Hepatocyte (in vitro differentiated cells): ENCODE measurements around the gene HPSE2. TPM values are rescaled to one million over a fixed set of nuclear protein-coding genes. Genes with fewer than 3 reads are reported as not detected.

Experiments used
- DNase-seq: peaks from one replicate; pipeline ENCODE4 v3.0.0-alpha.2; 2016; ENCODE audit warnings: low spot score
- H2AFZ ChIP-seq: fragments of 200-600 bp; sonication (generic); 2 replicates; pipeline ENCODE4 v1.6.0; 2016; ENCODE audit warnings: antibody characterized with exemption, mild to moderate bottlenecking
- H3K27ac ChIP-seq: fragments of 200-600 bp; sonication (generic); 2 replicates; pipeline ENCODE4 v1.5.1; 2016; ENCODE audit warnings: mild to moderate bottlenecking
- H3K27me3 ChIP-seq: fragments of 200-600 bp; sonication (generic); 2 replicates; pipeline ENCODE4 v1.6.1; 2016
- H3K36me3 ChIP-seq: fragments of 200-600 bp; sonication (generic); replicated peaks from 2 replicates; pipeline ENCODE4 v1.5.1; 2016; ENCODE audit warnings: low read depth; ENCODE audit not compliant: insufficient read depth
- H3K4me1 ChIP-seq: fragments of 200-600 bp; sonication (generic); 2 replicates; pipeline ENCODE4 v1.5.1; 2016; ENCODE audit warnings: mild to moderate bottlenecking, moderate library complexity; ENCODE audit not compliant: insufficient read depth
- H3K4me2 ChIP-seq: fragments of 200-600 bp; sonication (generic); 2 replicates; pipeline ENCODE4 v1.6.0; 2016
- H3K4me3 ChIP-seq: fragments of 200-600 bp; sonication (generic); 2 replicates; pipeline ENCODE4 v1.5.1; 2016; ENCODE audit warnings: mild to moderate bottlenecking
- H3K79me2 ChIP-seq: fragments of 200-600 bp; sonication (generic); 2 replicates; pipeline ENCODE4 v1.6.0; 2017; ENCODE audit warnings: mild to moderate bottlenecking
- H3K9me2 ChIP-seq: fragments of 200-600 bp; sonication (generic); replicated peaks from 2 replicates; pipeline ENCODE4 v1.6.0; 2017; ENCODE audit warnings: mild to moderate bottlenecking; ENCODE audit not compliant: insufficient read depth
- H3K9me3 ChIP-seq: fragments of 200-600 bp; sonication (generic); 2 replicates; pipeline ENCODE4 v1.5.1; 2016; ENCODE audit warnings: low read depth, mild to moderate bottlenecking
- H4K20me1 ChIP-seq: fragments of 200-600 bp; sonication (generic); 2 replicates; pipeline ENCODE4 v1.6.0; 2016; ENCODE audit warnings: mild to moderate bottlenecking; ENCODE audit not compliant: insufficient read depth, poor library complexity, severe bottlenecking
- EZH2 ChIP-seq: fragments of 200-600 bp; sonication (generic); IDR thresholded peaks from 2 replicates; pipeline ENCODE4 v1.6.1; 2016; ENCODE audit warnings: antibody characterized with exemption, mild to moderate bottlenecking, borderline replicate concordance
- EZH2phosphoT487 ChIP-seq: fragments of 200-600 bp; sonication (generic); IDR thresholded peaks from one replicate; pipeline ENCODE4 v1.6.1; 2018; ENCODE audit warnings: antibody characterized with exemption, mild to moderate bottlenecking, low read depth, moderate library complexity; ENCODE audit not compliant: unreplicated experiment, severe bottlenecking
- WGBS: methylation state at CpG from one replicate; pipeline ENCODE4 v1.1.6; 2016; ENCODE audit warnings: low lambda C conversion rate; ENCODE audit errors: missing lambda C conversion rate; 5-methylcytosine and 5-hydroxymethylcytosine counted together
- polyA plus RNA-seq: library from polyadenylated mRNA; unstranded; fragments of >200 nt; fragmentation: Nextera tagmentation; extraction: Ambion mirVana; gene quantifications from 2 replicates; pipeline ENCODE4 v1.2.1, GENCODE V29; 2016
- total RNA-seq: library from RNA; depleted of rRNA; stranded (reverse); fragments of >200 nt; gene quantifications from 2 replicates; pipeline ENCODE4 v1.2.3, GENCODE V29; 2014
- TF ChIP-seq, protein P1 (sequence below): fragments of 200-600 bp; sonication (generic); IDR thresholded peaks from 2 replicates; pipeline ENCODE4 v1.5.1; 2016; ENCODE audit warnings: antibody characterized with exemption, mild to moderate bottlenecking; ENCODE audit not compliant: poor library complexity

HPSE2 gene
- total and polyA plus RNA-seq, 2 experiments from 2014 or later: 3.7 to 5.7 TPM

DNA sequence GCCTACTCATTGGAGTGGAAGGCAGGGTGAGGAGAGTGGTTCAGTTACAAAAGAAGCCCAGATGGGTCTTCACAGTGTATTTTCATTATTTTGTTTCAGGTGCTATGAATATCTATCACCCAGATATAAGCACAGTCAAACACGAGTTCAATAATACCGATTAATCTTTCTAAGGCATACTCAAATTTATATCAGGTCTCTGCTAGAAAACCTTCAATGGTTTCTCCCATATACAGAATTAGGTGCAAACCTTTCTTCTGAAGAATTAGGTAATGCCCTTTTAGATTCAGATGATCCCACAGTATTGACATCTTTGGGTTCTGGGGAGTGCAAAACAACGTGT is 774.2 kb downstream of the HPSE2 start:
- WGBS: 75% methylated on average over 3 of the region's 3 CpGs
- peak overlapping the region; percentile 77 for H3K27ac ChIP-seq
- H2AFZ ChIP-seq: no peak overlapping the region

DNA sequence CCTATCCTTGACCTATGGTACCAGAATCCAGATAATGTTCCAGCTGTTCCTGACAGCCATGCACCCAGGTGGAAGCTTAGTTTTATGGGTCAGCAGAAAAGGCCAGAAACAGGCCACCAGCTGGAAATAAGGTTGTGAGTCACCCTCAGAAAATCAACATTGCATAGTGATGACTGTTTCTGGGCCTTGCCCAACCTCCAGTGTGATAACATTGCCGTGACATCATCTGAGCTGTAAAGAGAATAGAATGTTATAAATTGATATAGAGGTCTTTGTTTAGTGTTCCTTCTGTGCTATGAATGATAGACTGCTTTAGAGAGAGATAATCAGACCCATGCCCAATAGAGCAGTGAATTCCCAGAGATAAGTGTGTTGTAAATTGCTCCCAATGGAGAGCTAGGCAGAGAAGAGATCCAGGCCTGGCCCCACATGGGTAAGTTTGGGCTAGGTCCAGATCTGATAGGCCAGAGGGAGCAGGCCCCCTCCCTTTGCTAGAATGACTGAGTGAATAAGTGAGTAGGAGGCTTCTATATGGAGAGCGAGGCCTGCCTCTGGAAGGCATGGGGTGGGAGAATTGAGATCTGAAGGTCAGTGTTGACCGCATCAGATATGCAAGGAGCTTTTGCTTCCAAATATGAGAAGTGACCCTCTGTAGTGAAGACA is 774.7 kb downstream of the HPSE2 start:
- no peaks in the 10 kb centered on the region for H3K9me2 ChIP-seq
- peak; percentile 92 for DNase-seq
- no peaks in the 10 kb centered on the region for H3K36me3 ChIP-seq
- H3K27me3 ChIP-seq: no peaks in the 10 kb centered on the region
- no peak overlapping the region for H2AFZ ChIP-seq
- TF ChIP-seq, protein P1, sequence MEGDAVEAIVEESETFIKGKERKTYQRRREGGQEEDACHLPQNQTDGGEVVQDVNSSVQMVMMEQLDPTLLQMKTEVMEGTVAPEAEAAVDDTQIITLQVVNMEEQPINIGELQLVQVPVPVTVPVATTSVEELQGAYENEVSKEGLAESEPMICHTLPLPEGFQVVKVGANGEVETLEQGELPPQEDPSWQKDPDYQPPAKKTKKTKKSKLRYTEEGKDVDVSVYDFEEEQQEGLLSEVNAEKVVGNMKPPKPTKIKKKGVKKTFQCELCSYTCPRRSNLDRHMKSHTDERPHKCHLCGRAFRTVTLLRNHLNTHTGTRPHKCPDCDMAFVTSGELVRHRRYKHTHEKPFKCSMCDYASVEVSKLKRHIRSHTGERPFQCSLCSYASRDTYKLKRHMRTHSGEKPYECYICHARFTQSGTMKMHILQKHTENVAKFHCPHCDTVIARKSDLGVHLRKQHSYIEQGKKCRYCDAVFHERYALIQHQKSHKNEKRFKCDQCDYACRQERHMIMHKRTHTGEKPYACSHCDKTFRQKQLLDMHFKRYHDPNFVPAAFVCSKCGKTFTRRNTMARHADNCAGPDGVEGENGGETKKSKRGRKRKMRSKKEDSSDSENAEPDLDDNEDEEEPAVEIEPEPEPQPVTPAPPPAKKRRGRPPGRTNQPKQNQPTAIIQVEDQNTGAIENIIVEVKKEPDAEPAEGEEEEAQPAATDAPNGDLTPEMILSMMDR: no peak
- TF ChIP-seq EZH2phosphoT487 (no peak), EZH2 (no peak)
- WGBS: 58% methylated on average over 3 of the region's 3 CpGs
- H3K4me2 ChIP-seq: no peak overlapping the region
- H3K4me1 ChIP-seq: peaks cover 6% of the 10 kb centered on the region
- peak overlapping the region; percentile 77 for H3K27ac ChIP-seq
- H3K4me3 ChIP-seq: no peak overlapping the region
- no peaks in the 10 kb centered on the region for H4K20me1 ChIP-seq
- H3K79me2 ChIP-seq: no peaks in the 10 kb centered on the region
- no peaks in the 10 kb centered on the region for H3K9me3 ChIP-seq

More for the DNA sequence above, 774.2 kb downstream of the HPSE2 start:
- no peak for DNase-seq
- Histone ChIP-seq H3K79me2 (no peaks in the 10 kb centered on the region), H3K4me2 (no peak overlapping the region), H4K20me1 (no peaks in the 10 kb centered on the region), H3K4me1 (peaks cover 6% of the 10 kb centered on the region), H3K27me3 (no peaks in the 10 kb centered on the region), H3K9me2 (no peaks in the 10 kb centered on the region), H3K9me3 (no peaks in the 10 kb centered on the region), H3K36me3 (no peaks in the 10 kb centered on the region), H3K4me3 (no peak overlapping the region)
- no peak for TF ChIP-seq EZH2
- TF ChIP-seq EZH2phosphoT487: no peak
- TF ChIP-seq, protein P1: no peak

DNA sequence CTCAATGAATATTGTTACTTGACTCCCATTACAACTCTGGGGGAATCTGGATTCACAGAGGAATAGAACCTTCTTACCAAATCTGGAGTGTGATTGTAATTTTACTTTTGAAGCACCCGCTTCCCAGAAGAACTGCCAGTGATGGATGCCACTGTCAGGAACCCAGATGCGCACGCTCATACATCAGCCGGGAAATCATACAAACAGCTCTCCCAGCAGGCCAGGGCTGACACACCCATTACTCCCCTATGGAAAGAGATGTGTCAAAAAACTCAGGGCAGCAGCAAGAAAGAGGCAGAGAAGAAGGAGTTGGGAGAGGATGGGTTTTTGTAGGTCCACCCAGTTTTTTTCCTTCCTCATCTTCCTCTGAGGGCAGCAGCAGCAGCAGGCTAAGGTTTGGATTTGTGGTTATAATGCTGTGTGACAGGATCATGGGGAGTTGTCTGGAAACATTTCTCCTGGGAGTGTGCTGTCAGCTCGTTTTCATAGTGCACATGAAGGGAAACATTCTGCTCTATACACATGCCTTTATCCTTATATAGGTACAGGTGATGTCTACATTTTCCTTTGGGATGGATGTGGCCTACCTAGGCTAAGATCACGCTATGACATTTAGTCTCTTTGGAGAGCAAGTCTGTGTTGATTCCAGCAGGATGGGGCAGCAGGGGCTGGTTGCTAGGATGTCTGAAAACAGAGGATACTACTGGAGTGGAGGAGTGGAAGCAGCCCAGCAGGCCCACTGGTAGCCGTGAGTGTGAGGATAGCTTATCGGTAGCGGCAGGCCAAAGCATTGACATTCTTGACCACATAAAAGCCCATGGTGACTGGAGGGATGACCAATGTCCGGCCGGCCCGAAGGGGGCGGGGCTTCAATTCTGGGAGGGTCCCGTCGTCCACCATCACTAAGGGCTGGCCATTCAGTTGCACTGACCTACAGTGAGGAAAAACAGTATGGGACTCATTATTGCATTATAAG is 776.6 kb downstream of the HPSE2 start:
- Histone ChIP-seq H3K36me3 (no peaks in the 10 kb centered on the region), H3K27me3 (no peaks in the 10 kb centered on the region), H3K27ac (no peak overlapping the region), H3K4me1 (peaks cover 6% of the 10 kb centered on the region), H3K4me2 (no peak overlapping the region), H3K79me2 (no peaks in the 10 kb centered on the region), H3K9me2 (no peaks in the 10 kb centered on the region), H3K9me3 (no peaks in the 10 kb centered on the region), H4K20me1 (no peaks in the 10 kb centered on the region), H3K4me3 (no peak overlapping the region), H2AFZ (no peak overlapping the region)
- WGBS: 89% methylated on average over 15 of the region's 15 CpGs
- no peak for DNase-seq
- TF ChIP-seq, protein P1: no peak
- no peak for TF ChIP-seq EZH2phosphoT487
- no peak for TF ChIP-seq EZH2
